GM18873 (cell line): ENCODE results near the gene IGF2R.
"Not testable (repeated sequence)": the region's sequence is repeated elsewhere in the genome, so short reads cannot be mapped to it uniquely, and the experiment has no call there.

Experiments
- ATAC-seq: cut with Tn5 transposase; IDR thresholded peaks from one replicate; pipeline ENCODE4 v1.9.1; 2021; ENCODE audit warnings: mild to moderate bottlenecking, moderate library complexity, moderate number of reproducible peaks; ENCODE audit not compliant: unreplicated experiment, low FRiP score

IGF2R gene

GRCh38 chr6:160132297-160132637, 163.4 kb downstream of the IGF2R start:
- ATAC-seq, result no peak

GRCh38 chr6:160132776-160133338, 164.0 kb downstream of the IGF2R start:
- no peak for ATAC-seq

GRCh38 chr6:160133441-160134336, 164.8 kb downstream of the IGF2R start:
- no peak for ATAC-seq

GRCh38 chr6:160134337-160134751, 165.5 kb downstream of the IGF2R start:
- not testable (repeated sequence) for ATAC-seq

DNA sequence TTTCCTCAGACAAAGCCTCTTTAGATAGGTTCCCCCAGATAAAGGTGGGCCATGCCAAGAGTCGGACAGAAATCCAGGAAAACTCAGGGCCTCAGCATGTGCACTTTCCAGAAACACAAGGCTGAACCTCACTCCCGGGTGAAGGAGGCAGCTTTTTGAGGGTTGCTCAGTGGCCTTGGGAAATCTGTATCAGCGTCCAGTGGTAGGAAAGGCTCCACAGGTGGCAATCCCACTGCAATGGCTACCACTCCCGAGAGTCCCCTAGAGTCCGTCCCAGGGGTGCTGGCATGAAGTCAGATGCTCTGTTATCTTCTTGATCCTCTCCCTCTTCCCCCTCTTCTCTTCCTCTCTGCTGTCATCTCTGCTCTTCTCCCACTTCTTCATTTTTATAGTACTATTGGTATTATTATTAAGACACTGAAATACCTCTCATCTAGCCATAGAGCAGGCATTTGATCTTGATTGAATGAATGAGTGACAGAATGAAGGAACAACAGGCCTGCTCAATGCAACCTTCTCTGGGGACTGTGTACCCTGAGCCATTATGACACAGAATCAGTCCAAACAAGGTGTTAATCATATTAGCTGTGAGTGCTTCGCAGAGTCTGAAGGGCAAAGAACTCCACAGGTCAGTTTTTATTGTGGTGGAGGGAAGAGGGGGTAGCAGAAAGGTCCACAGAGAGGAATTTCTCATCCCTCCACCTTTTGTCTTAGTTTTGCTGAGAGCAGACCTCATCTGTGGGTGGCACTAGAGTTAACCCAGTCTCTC, 166.1 kb downstream of the IGF2R start:
- no peak for ATAC-seq

DNA sequence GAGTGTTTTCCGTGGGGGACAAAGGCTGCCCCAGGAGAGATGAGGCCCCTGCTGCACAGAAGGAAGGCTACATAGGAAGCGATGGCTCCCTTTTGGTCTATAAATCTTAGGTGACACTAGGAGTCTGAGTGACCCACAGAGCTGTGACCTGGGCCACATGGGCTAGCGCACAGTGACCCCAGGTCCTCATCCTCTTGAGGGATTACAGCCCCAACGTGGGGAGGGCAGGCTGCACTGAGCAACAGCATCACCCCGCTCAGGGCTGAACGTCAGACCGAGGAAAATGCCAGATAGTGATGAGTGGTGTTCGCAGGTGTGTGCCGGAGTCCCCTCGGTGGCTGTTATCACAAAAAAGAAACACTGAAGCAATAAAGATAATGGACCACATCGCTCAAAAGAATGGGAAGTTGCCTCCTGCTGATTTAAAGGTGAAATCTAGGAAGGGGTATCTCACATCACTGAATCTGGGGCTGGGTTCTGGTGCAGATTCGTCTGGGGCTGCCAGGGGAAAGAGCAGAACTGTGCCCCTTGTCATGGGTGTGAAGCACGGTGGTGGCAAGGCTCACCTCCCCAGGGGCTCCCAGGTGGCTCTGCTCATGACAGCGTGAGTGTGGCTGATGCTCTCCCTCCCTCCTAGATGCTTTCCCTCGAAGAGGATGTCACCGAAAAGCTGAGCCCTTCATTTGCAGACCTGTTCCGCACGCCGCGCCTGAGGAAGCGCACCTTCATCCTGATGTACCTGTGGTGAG, 167.2 kb downstream of the IGF2R start:
- no peak for ATAC-seq

DNA sequence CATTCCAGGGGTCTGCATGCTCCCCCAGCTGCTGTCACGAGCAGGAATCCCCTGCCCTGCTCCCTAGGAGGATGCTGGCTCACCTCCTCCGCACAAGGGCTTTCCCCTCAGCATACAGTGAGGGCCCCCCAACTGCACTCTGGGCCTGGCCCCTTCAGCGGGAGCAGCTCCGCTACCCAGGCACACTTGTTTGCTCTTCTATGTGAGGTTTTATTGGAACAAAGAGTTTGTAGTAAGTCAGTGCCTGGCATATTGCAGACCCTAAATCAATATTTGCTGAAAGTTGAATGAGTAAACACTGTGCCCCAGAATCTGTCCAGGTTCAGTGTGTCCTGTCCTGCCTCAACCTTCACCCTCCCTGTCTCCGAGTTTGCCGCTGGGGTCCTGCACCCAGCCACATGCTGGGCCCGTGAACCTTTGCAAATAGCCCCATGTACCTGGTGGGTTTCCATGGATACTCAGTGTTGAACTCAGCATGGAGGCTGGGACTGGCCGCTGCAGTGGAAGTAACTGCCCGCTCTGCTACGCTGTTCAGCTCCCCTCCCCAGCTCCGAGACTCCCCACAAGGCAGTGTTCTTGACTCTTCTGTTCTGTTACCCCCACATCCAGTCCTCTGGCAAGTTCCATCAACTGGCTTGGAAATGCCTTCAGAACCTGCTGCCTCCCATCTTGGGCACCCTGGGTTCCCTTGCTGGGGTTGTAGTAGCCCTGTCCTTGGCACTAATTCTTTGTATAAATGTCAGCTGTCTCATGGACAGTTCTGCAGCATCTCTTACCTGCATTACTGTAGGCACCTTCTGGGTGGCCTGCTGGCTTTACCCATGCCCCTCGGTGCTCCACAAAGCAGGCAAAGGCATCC, 168.5 kb downstream of the IGF2R start:
- ATAC-seq, result no peak

DNA sequence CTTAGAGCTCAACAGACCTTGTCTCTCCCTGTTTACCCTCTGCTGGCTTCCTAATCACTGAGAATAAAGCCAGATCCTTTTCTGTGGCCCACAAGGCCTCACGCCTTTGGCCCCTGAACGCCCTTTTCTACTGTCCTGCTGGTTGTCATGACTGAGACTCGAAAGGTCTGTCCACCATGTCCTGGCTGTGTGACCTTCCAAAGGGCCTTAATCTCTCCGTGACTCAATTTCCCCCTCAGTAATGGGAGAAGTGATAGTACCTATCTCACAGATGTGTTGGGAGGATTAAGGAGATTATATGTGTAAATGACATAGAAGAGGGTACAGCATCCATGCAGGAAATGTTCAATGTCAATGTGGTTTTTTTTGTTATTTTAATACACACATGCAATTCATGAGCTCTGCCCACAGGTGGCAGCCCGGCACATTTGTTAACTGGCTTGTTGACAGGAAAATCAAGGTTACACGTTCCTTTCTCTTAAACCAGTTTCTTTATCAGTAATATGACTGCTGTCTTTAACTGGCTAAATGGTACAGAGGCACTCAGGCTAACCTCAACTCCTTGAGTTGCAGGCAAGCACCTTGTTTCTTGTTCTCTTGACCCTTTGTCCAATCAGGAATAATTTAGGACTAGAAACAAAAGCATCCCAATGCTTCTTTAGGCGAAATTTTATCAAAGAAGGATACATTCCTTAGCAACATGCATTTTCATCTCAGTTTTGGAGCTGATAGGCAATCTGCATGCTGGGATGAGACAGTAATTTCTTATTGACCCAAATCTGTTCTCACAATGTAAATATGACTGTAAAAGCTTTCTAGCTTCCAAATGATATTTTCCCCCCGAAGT, 169.3 kb downstream of the IGF2R start:
- ATAC-seq, result peak; percentile 35

DNA sequence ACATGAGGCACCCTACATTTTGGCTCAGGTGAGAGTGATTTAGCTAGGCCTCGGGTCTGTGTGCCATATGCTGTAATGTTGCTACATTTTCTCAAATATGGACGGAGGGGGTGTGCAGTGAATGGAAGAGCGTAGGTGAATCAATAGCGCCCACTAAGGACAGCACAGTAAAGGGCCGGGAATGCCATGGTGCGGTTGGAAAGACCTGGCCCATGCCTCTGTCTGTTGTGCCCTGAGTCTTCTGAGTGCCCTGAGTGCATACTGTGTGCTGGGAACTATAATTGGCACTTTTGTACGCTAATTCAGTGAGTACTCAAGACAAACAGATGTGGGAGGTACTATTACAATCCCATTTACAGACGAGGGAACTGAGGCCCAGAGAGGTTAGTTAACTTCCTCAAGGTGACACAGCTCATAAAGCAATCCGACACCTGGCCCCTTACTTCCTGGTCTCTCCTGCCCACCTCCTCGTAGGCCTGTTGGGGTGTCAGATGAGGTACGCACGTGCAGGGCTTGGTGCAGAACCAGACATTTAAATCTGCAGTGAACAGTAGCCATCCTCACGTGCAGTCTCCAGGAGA, 170.0 kb downstream of the IGF2R start:
- ATAC-seq, result no peak

DNA sequence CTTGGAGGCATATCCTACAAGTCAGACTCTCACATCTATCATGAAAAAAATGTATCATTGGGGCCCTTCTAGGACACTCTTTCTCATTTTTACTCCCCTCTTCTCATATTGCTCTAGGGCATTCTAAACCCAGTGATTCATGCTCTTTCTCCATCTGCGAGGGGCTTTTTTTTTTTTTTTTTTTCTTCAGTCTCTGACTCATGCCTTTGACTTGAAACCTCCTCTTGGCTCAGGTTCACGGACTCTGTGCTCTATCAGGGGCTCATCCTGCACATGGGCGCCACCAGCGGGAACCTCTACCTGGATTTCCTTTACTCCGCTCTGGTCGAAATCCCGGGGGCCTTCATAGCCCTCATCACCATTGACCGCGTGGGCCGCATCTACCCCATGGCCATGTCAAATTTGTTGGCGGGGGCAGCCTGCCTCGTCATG, 170.6 kb downstream of the IGF2R start:
- ATAC-seq, result no peak

GRCh38 chr6:160140493-160140892, 171.6 kb downstream of the IGF2R start:
- not testable (repeated sequence) for ATAC-seq

DNA sequence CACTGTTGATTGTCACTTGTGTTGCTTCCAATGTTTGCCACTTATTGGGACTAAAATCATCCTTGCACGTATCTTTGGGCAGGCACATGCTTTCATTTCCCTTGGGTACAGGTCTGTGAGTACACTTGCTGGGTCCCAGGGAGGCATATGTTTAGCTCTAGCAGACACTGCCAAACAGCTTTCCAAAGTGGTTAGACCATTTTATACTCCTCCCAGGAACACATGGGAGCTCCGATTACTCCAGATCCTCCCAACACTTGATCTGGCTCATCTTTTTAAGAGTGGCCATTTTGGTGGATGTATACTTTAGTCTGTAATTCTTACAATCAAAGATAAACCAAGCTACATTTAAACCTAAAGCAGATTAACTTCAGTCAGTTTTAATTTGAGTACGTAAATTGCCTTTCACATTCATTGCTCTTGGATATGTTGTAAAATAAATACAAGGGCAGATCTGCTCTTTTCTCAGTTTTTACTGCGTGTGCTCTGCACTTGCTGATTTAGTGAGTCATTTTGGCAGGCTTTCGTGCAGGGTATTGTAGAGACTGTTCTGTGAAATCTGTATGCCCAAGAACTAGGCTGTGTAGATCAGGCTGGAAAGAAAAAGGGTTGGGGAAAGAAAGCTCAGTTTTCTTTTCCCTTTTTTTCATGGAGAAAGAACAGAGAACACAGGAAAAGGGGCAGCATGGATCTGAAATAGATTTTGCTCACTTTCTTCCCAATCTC, 172.3 kb downstream of the IGF2R start:
- ATAC-seq, result no peak

GRCh38 chr6:160142115-160142715, 173.3 kb downstream of the IGF2R start:
- no peak for ATAC-seq

GRCh38 chr6:160146454-160147145, 177.7 kb downstream of the IGF2R start:
- ATAC-seq, result no peak

- ATAC-seq, result no peak
These were observed 178.3 kb downstream of the IGF2R start for GRCh38 chr6:160147146-160147536.

- no peak for ATAC-seq
These were observed 185.6 kb downstream of the IGF2R start for GRCh38 chr6:160154471-160154870.

- no peak for ATAC-seq
These were observed 188.0 kb downstream of the IGF2R start for GRCh38 chr6:160156842-160157241.
